Natural killer cell (primary cell): ENCODE results near the gene MLXIP. TPM values are rescaled to one million over a fixed set of nuclear protein-coding genes. Genes with fewer than 3 reads are reported as not detected.

Experiments
- ATAC-seq, 3 donors: fragments of 150-1000 bp in 2 of 3; fragments of 200-7000 bp in 1 of 3; cut with Tn5 transposase; 1 replicate in 1 of 3; 2 replicates in 2 of 3; pipeline ENCODE4 v1.10.0; 2021; ENCODE audit warnings: mild to moderate bottlenecking in 2 of 3, moderate library complexity in 2 of 3
- DNase-seq, 2 donors: peaks; one replicate each; pipeline versions ENCODE4 v3.0.0 to v3.0.0-alpha.2; 2013 to 2021; ENCODE audit warnings: mixed read lengths in 1 of 2
- H3K27ac ChIP-seq: one replicate; pipeline ENCODE4 v1.5.1; 2013; ENCODE audit warnings: mild to moderate bottlenecking, low read length
- H3K27me3 ChIP-seq: one replicate; pipeline ENCODE4 v1.6.1; 2013; ENCODE audit warnings: low read length; ENCODE audit not compliant: control insufficient read depth, insufficient read depth
- H3K36me3 ChIP-seq: one replicate; pipeline ENCODE4 v1.6.1; 2013; ENCODE audit warnings: low read length; ENCODE audit not compliant: control insufficient read depth, insufficient read depth
- H3K4me1 ChIP-seq: one replicate; pipeline ENCODE4 v1.6.1; 2013; ENCODE audit warnings: low read length; ENCODE audit not compliant: control insufficient read depth, insufficient read depth
- H3K4me3 ChIP-seq: one replicate; pipeline ENCODE4 v1.5.1; 2013; ENCODE audit warnings: low read length
- H3K9me3 ChIP-seq: one replicate; pipeline ENCODE4 v1.6.1; 2013; ENCODE audit warnings: low read length; ENCODE audit not compliant: control insufficient read depth, insufficient read depth
- H3K27ac Mint-ChIP-seq, 2 donors: one replicate each; pipeline ENCODE4 v1.8.0; 2022; ENCODE audit warnings: mild to moderate bottlenecking in 2 of 2, mixed read lengths in 2 of 2, moderate library complexity in 1 of 2
- H3K27me3 Mint-ChIP-seq, 2 donors: one replicate each; pipeline ENCODE4 v1.8.0; 2022; ENCODE audit warnings: low read depth in 2 of 2, mixed read lengths in 2 of 2
- H3K36me3 Mint-ChIP-seq: one replicate; pipeline ENCODE4 v1.8.0; 2022; ENCODE audit warnings: mixed read lengths
- H3K4me1 Mint-ChIP-seq, 2 donors: one replicate each; pipeline ENCODE4 v1.8.0; 2022; ENCODE audit warnings: mixed read lengths in 2 of 2
- H3K4me3 Mint-ChIP-seq: one replicate; pipeline ENCODE4 v1.8.0; 2022; ENCODE audit warnings: mild to moderate bottlenecking, moderate library complexity, mixed read lengths
- H3K9me3 Mint-ChIP-seq, 2 donors: one replicate each; pipeline ENCODE4 v1.8.0; 2022; ENCODE audit warnings: mixed read lengths in 2 of 2
- WGBS: methylation state at CpG from one replicate; pipeline ENCODE4 v1.1.7; 2013; ENCODE audit warnings: missing lambda C conversion rate; ENCODE audit not compliant: insufficient coverage; 5-methylcytosine and 5-hydroxymethylcytosine counted together
- intact Hi-C: fragments of 100-400 bp; cut with micrococcal nuclease; formaldehyde crosslinking; loops from one replicate; pipeline ENCODE4 v1.14.2; 2022
- total RNA-seq, 4 donors: library from RNA; stranded (reverse); fragments of 120-200 nt in 1 of 4; gene quantifications; one replicate each; pipeline versions ENCODE4 v1.2.3 to v1.2.4, GENCODE V29; 2013 to 2022
- TF ChIP-seq, protein P1 (sequence below): fragments of 200-600 bp; IDR thresholded peaks from one replicate; pipeline ENCODE4 v1.8.0; 2022; ENCODE audit warnings: antibody characterized with exemption

The MLXIP gene
- total RNA-seq, 3 donors from 2014 or later (not counting 1 experiment from before 2014, with no cell fraction given): 83.8 to 92.4 (median 86.1) TPM

DNA sequence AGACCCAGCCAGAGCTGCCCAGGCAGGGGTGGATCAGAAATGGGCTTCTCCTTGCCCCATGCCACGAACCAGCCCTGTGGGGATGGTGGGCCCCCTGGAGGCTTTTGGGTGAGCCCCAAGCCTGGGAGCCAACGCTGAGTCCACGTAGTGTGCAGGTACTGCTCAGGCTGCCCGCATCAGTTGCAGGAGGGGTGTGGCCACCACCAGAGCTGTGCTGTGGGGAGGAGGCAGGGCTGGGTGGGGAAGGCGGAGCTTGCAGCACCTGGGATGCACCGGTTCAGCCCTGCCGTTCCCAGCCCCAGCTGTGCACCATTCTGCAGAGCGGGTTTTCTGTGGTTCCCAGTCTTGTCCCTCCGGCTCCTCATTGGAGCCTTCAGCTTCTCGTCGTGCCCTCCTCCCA, 59.1 kb downstream of the MLXIP start:
- TF ChIP-seq, protein P1, sequence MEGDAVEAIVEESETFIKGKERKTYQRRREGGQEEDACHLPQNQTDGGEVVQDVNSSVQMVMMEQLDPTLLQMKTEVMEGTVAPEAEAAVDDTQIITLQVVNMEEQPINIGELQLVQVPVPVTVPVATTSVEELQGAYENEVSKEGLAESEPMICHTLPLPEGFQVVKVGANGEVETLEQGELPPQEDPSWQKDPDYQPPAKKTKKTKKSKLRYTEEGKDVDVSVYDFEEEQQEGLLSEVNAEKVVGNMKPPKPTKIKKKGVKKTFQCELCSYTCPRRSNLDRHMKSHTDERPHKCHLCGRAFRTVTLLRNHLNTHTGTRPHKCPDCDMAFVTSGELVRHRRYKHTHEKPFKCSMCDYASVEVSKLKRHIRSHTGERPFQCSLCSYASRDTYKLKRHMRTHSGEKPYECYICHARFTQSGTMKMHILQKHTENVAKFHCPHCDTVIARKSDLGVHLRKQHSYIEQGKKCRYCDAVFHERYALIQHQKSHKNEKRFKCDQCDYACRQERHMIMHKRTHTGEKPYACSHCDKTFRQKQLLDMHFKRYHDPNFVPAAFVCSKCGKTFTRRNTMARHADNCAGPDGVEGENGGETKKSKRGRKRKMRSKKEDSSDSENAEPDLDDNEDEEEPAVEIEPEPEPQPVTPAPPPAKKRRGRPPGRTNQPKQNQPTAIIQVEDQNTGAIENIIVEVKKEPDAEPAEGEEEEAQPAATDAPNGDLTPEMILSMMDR: no peak
- H3K4me1 Mint-ChIP-seq: peaks cover 0 to 6% of the 10 kb centered on the region in 2 donors
- H3K27me3 Mint-ChIP-seq: no peaks in the 10 kb centered on the region
- 88% methylated on average over 11 of the region's 11 CpGs for WGBS
- H3K4me3 Mint-ChIP-seq: no peak overlapping the region
- ATAC-seq: peak in 1 of 3 donors; percentile 14
- peaks cover 56% of the 10 kb centered on the region for H3K36me3 ChIP-seq
- no peak overlapping the region for H3K4me3 ChIP-seq
- no peaks in the 10 kb centered on the region for H3K4me1 ChIP-seq
- no peak overlapping the region for H3K27ac ChIP-seq
- H3K9me3 ChIP-seq: no peaks in the 10 kb centered on the region
- H3K36me3 Mint-ChIP-seq: no peaks in the 10 kb centered on the region
- no peak overlapping the region for H3K27ac Mint-ChIP-seq
- intact Hi-C loops: no loop called here
- no peak for DNase-seq
- no peaks in the 10 kb centered on the region for H3K27me3 ChIP-seq
- no peaks in the 10 kb centered on the region for H3K9me3 Mint-ChIP-seq

DNA sequence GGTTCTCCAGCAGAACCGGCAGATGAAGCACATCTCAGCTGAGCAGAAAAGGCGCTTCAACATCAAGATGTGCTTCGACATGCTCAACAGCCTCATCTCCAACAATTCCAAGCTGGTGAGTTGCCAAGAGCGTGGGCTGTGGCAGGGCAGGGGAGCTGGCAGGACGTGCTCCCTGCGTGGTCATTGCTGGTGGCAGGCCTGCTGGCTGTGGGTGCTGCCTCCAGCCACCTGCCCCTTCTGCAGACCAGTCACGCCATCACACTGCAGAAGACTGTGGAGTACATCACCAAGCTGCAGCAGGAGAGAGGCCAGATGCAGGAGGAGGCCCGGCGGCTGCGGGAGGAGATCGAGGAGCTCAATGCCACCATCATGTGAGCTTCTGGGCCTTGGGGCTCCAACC, 59.6 kb downstream of the MLXIP start:
- Histone ChIP-seq H3K36me3 (peaks cover 56% of the 10 kb centered on the region), H3K4me1 (no peaks in the 10 kb centered on the region)
- intact Hi-C loops: no loop called here

DNA sequence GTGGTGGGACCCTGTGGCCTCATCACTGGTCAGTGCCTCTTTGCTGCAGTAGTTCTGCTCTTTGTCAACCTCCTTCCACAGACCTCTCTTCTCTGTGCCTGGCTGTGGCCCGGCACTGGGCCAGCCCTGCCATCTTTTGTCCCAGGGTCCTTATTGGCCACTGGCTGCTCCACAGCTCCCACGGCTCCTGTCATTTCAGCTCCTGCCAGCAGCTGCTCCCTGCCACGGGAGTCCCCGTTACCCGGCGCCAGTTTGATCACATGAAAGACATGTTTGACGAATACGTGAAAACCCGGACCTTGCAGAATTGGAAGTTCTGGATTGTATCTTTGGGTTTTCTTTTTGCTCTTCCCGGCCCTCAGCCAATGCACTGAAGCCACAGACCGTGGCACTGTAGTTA, 60.1 kb downstream of the MLXIP start:
- no peak for ATAC-seq
- H3K4me1 Mint-ChIP-seq: peaks cover 0 to 3% of the 10 kb centered on the region in 2 donors
- WGBS: 96% methylated on average over 11 of the region's 11 CpGs
- no peak overlapping the region for H3K4me3 ChIP-seq
- H3K36me3 Mint-ChIP-seq: no peaks in the 10 kb centered on the region
- no peaks in the 10 kb centered on the region for H3K27me3 Mint-ChIP-seq
- intact Hi-C loops: no loop called here
- no peaks in the 10 kb centered on the region for H3K4me1 ChIP-seq
- no peaks in the 10 kb centered on the region for H3K9me3 ChIP-seq
- peaks cover 57% of the 10 kb centered on the region for H3K36me3 ChIP-seq
- H3K27ac ChIP-seq: no peak overlapping the region
- H3K27ac Mint-ChIP-seq: no peak overlapping the region
- no peak for DNase-seq
- no peaks in the 10 kb centered on the region for H3K27me3 ChIP-seq
- no peaks in the 10 kb centered on the region for H3K9me3 Mint-ChIP-seq
- no peak overlapping the region for H3K4me3 Mint-ChIP-seq
- TF ChIP-seq, protein P1: no peak

More for the DNA sequence above, 59.6 kb downstream of the MLXIP start:
- no peaks in the 10 kb centered on the region for H3K9me3 ChIP-seq
- H3K4me3 Mint-ChIP-seq: no peak overlapping the region
- no peaks in the 10 kb centered on the region for H3K9me3 Mint-ChIP-seq
- H3K27me3 ChIP-seq: no peaks in the 10 kb centered on the region
- DNase-seq (no peak), ATAC-seq (no peak)
- no peaks in the 10 kb centered on the region for H3K36me3 Mint-ChIP-seq
- H3K27me3 Mint-ChIP-seq: no peaks in the 10 kb centered on the region
- H3K27ac ChIP-seq: no peak overlapping the region
- H3K4me1 Mint-ChIP-seq: peaks cover 0 to 6% of the 10 kb centered on the region in 2 donors
- H3K27ac Mint-ChIP-seq: no peak overlapping the region
- TF ChIP-seq, protein P1: no peak
- H3K4me3 ChIP-seq: no peak overlapping the region
- 97% methylated on average over 11 of the region's 11 CpGs for WGBS

DNA sequence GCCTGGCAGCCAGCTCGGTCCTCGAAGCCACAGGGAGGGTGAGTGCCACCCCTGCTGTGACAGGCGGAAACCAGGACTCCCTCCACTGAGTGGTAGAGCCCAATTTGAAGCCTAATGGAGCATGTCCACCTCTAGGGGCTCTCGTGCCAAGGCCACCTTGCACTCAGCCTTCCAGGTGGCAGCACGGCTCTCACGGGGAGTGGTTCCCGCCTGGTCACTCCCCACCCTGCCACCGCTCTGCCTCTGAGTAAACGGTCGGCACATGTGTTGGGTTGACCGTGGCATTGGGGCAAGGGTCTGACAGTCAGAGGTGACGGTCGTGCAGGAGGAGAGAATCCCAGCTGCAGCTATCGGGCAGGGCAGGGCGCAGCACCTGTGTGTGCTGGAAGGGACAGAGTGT, 60.7 kb downstream of the MLXIP start:
- H3K4me3 Mint-ChIP-seq: no peak overlapping the region
- DNase-seq (no peak), ATAC-seq (no peak)
- Histone ChIP-seq H3K36me3 (peaks cover 57% of the 10 kb centered on the region), H3K27me3 (no peaks in the 10 kb centered on the region), H3K9me3 (no peaks in the 10 kb centered on the region), H3K27ac (no peak overlapping the region), H3K4me3 (no peak overlapping the region), H3K4me1 (no peaks in the 10 kb centered on the region)
- H3K9me3 Mint-ChIP-seq: no peaks in the 10 kb centered on the region
- peaks cover 0 to 5% of the 10 kb centered on the region in 2 donors for H3K4me1 Mint-ChIP-seq
- TF ChIP-seq, protein P1: no peak
- no peaks in the 10 kb centered on the region for H3K27me3 Mint-ChIP-seq
- 96% methylated on average over 15 of the region's 15 CpGs for WGBS
- intact Hi-C loops: no loop called here
- H3K36me3 Mint-ChIP-seq: no peaks in the 10 kb centered on the region
- no peak overlapping the region for H3K27ac Mint-ChIP-seq
